Vagina (tissue), 2 donors: ENCODE results near the gene SCN4A.

Source experiments
- POLR2A ChIP-seq, 2 donors: fragments of 450-650 bp; IDR thresholded peaks; one replicate each; pipeline ENCODE4 v1.6.1; 2017; ENCODE audit warnings: antibody characterized with exemption in 2 of 2, mild to moderate bottlenecking in 2 of 2, moderate library complexity in 2 of 2
- POLR2AphosphoS5 ChIP-seq, 2 donors: sonication (generic); formaldehyde crosslinking; IDR thresholded peaks; one replicate each; pipeline ENCODE4 v1.9.0; 2017; ENCODE audit warnings: antibody characterized with exemption in 2 of 2, mild to moderate bottlenecking in 2 of 2, low read depth in 1 of 2; ENCODE audit not compliant: insufficient read depth in 1 of 2
- TF ChIP-seq, protein P1 (sequence below), 3 experiments: fragments of 450-650 bp in 2 of 3; fragments of 200-600 bp in 1 of 3; sonication (generic) in 1 of 3; IDR thresholded peaks; one replicate each; pipeline ENCODE4 v1.5.1; 2017 to 2019; ENCODE audit warnings: antibody characterized with exemption in 3 of 3, mild to moderate bottlenecking in 2 of 3, moderate library complexity in 2 of 3

DNA sequence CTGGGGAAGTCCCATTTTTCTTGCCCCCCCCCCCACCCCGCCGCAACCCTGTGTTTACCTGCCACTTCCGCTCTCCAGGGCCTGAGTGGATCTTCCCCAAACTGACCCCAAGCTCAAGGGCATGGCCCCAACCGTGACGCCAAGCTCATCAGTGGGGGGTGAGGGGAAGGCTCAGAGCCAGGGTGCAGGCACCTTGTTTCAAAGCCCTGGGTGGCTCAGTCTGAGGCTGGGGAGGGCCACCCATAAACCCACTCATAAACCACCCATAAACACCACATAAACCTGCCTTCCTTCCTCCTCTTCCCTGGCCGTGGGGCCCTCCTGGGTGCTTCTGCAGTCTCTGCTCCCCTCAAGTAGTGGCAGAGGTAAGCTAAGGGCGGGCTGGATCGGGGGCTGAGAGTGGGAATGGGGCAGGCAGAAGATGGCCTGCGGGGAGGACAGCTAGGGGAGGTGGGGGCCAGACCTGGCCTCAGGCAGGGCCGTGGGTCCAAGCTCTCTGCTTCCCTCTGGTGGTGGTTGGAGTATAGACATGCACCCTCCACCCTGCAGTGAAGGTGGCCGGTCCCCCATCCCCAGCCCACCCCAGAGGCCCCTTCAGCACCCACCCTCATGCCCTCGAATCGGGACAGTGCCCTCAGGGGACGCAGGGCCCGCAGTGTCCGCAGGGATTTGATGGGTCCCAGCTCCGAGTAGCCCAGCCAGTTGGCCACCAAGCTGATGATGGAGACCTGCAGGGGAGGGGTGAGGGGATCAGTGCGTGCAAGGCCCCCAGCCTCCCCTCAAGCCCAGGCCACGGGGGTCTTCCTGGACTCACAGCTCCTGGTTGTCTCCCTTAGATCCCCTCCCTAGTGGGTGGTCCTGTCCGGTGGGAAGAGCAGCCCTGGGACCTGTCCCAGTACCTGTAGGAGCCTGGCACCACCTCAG is 26.0 kb downstream of the SCN4A start:
- TF ChIP-seq POLR2AphosphoS5 (IDR thresholded peaks at IDR 0.05; ENCODE audit: insufficient read depth in 1 of 2, low read depth in 1 of 2): no peak
- TF ChIP-seq, protein P1, sequence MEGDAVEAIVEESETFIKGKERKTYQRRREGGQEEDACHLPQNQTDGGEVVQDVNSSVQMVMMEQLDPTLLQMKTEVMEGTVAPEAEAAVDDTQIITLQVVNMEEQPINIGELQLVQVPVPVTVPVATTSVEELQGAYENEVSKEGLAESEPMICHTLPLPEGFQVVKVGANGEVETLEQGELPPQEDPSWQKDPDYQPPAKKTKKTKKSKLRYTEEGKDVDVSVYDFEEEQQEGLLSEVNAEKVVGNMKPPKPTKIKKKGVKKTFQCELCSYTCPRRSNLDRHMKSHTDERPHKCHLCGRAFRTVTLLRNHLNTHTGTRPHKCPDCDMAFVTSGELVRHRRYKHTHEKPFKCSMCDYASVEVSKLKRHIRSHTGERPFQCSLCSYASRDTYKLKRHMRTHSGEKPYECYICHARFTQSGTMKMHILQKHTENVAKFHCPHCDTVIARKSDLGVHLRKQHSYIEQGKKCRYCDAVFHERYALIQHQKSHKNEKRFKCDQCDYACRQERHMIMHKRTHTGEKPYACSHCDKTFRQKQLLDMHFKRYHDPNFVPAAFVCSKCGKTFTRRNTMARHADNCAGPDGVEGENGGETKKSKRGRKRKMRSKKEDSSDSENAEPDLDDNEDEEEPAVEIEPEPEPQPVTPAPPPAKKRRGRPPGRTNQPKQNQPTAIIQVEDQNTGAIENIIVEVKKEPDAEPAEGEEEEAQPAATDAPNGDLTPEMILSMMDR (IDR thresholded peaks at IDR 0.05): peak; percentile 54 to 62 (median 58)
- no peak for TF ChIP-seq POLR2A (IDR thresholded peaks at IDR 0.05)
